Mesendoderm (in vitro differentiated cells): ENCODE data around the gene PTPRZ1.

Source experiments
- DNase-seq: peaks from one replicate; pipeline ENCODE4 v3.0.0; 2013
- H2AK5ac ChIP-seq: 2 replicates; pipeline ENCODE4 v1.6.1; 2013; ENCODE audit warnings: low read length, inconsistent platforms
- H2BK120ac ChIP-seq: 2 replicates; pipeline ENCODE4 v1.6.1; 2013; ENCODE audit warnings: low read depth, mild to moderate bottlenecking, low read length, moderate library complexity, mixed read lengths
- H2BK15ac ChIP-seq: replicated peaks from 2 replicates; pipeline ENCODE4 v1.6.1; 2013; ENCODE audit warnings: low read depth, mild to moderate bottlenecking, moderate library complexity
- H2BK5ac ChIP-seq: 2 replicates; pipeline ENCODE4 v1.6.1; 2013; ENCODE audit warnings: low read length, inconsistent platforms
- H3K18ac ChIP-seq: 2 replicates; pipeline ENCODE4 v1.6.1; 2013; ENCODE audit warnings: mild to moderate bottlenecking, low read length, mixed read lengths
- H3K23ac ChIP-seq: one replicate; pipeline ENCODE4 v1.6.1; 2013; ENCODE audit warnings: low read length
- H3K27ac ChIP-seq: 2 replicates; pipeline ENCODE4 v1.5.1; 2013; ENCODE audit warnings: low read depth, mild to moderate bottlenecking, inconsistent platforms, low read length, moderate library complexity
- H3K27me3 ChIP-seq: 2 replicates; pipeline ENCODE4 v1.6.1; 2013; ENCODE audit warnings: low read length, control low read depth, mild to moderate bottlenecking, inconsistent platforms; ENCODE audit not compliant: insufficient read depth, poor library complexity
- H3K36me3 ChIP-seq: 2 replicates; pipeline ENCODE4 v1.6.1; 2013; ENCODE audit warnings: low read length, inconsistent platforms; ENCODE audit not compliant: control insufficient read depth, insufficient read depth
- H3K4ac ChIP-seq: one replicate; pipeline ENCODE4 v1.6.1; 2013; ENCODE audit warnings: low read depth, mild to moderate bottlenecking, low read length, moderate library complexity
- H3K4me1 ChIP-seq: 2 replicates; pipeline ENCODE4 v1.6.1; 2013; ENCODE audit warnings: low read depth, low read length, inconsistent platforms; ENCODE audit not compliant: control insufficient read depth
- H3K4me2 ChIP-seq: 2 replicates; pipeline ENCODE4 v1.6.1; 2013; ENCODE audit warnings: low read length
- H3K4me3 ChIP-seq: 2 replicates; pipeline ENCODE4 v1.5.1; 2013; ENCODE audit warnings: mild to moderate bottlenecking, low read length
- H3K56ac ChIP-seq: one replicate; pipeline ENCODE4 v1.6.1; 2013; ENCODE audit warnings: low read length
- H3K79me1 ChIP-seq: 2 replicates; pipeline ENCODE4 v1.6.1; 2013; ENCODE audit warnings: low read length, inconsistent platforms
- H3K79me2 ChIP-seq: 2 replicates; pipeline ENCODE4 v1.6.1; 2013; ENCODE audit warnings: mild to moderate bottlenecking, low read length; ENCODE audit not compliant: control insufficient read depth, insufficient read depth
- H3K9ac ChIP-seq: 2 replicates; pipeline ENCODE4 v1.6.1; 2013; ENCODE audit warnings: low read length, inconsistent platforms
- H4K5ac ChIP-seq: one replicate; pipeline ENCODE4 v1.6.1; 2013; ENCODE audit warnings: low read length
- H4K8ac ChIP-seq: one replicate; pipeline ENCODE4 v1.6.1; 2013; ENCODE audit warnings: low read depth, mild to moderate bottlenecking, control low read depth, low read length, moderate library complexity
- WGBS: extraction: QIAGEN DNeasy Blood & Tissue Kit; methylation state at CpG from one replicate; pipeline ENCODE4 v1.1.7; 2013; ENCODE audit warnings: low lambda C conversion rate, missing lambda C conversion rate; ENCODE audit not compliant: insufficient coverage; ENCODE audit errors: extremely low coverage; 5-methylcytosine and 5-hydroxymethylcytosine counted together

The PTPRZ1 gene

DNA sequence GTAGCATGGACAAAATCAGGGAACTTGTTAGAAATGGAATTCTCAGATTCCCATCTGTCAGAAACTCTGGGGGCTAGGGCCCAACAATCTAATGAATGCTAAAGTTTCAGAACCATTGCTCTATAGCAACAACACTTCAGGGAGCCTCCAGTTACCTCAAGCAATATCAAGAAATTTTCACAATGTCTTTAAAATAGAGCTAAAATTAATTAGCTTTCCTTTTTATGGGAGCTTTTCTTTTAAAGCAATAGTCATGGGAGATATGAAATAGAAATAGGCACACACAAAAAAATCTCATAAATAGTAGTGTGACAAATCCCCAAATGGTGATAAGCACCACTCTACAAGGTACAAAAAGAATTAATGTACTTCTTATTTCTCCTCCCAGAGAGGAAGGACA lies 190.2 kb downstream of the PTPRZ1 start:
- DNase-seq = no peak
- Histone ChIP-seq H3K4me3 (no peak overlapping the region), H3K23ac (no peak overlapping the region), H4K5ac (no peak overlapping the region), H3K36me3 (no peaks in the 10 kb centered on the region), H3K56ac (no peak overlapping the region), H3K27me3 (no peaks in the 10 kb centered on the region), H3K18ac (no peak overlapping the region), H2BK15ac (no peak overlapping the region), H3K4me2 (no peak overlapping the region), H3K27ac (no peak overlapping the region), H2AK5ac (no peak overlapping the region), H3K4me1 (no peaks in the 10 kb centered on the region), H2BK5ac (no peak overlapping the region), H3K9ac (no peak overlapping the region), H3K79me1 (no peaks in the 10 kb centered on the region), H3K4ac (no peak overlapping the region), H4K8ac (no peak overlapping the region), H2BK120ac (no peak overlapping the region), H3K79me2 (no peaks in the 10 kb centered on the region)

- Histone ChIP-seq H3K27me3 (no peaks in the 10 kb centered on the region), H3K4me1 (no peaks in the 10 kb centered on the region), H3K23ac (no peak overlapping the region), H4K5ac (no peak overlapping the region), H2BK120ac (no peak overlapping the region), H3K4me2 (no peak overlapping the region), H3K36me3 (no peaks in the 10 kb centered on the region), H3K79me1 (no peaks in the 10 kb centered on the region), H2BK15ac (no peak overlapping the region), H3K56ac (no peak overlapping the region), H3K18ac (no peak overlapping the region), H2AK5ac (no peak overlapping the region), H3K4ac (no peak overlapping the region), H2BK5ac (no peak overlapping the region), H3K27ac (no peak overlapping the region), H3K79me2 (no peaks in the 10 kb centered on the region), H4K8ac (no peak overlapping the region), H3K9ac (no peak overlapping the region), H3K4me3 (no peak overlapping the region)
- DNase-seq = peak; percentile 19
- no CpG with 5 or more reads among the region's 4 CpGs for WGBS
Measured at GRCh38 chr7:122064971-122065370, 192.0 kb downstream of the PTPRZ1 start.

DNA sequence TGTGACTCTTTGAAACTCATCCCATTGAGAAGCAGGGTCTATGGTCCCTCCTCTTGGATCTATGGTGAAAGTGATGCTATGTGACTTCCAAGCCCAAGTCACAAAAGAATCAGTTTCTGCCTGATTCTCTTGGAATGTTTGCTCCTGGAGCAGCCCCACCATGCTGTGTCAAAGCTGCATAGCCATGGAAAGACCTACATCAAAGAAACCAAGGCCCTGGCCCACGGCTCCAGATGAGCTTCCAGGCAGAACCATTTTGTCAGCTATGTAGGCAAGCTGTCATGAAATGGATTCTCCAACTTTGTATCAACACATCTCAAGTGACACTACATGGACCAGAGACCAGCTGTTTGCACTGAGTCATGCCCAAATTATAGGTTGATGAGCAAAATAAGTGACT lies 194.1 kb downstream of the PTPRZ1 start:
- Histone ChIP-seq H4K8ac (no peak overlapping the region), H2BK15ac (no peak overlapping the region), H2AK5ac (no peak overlapping the region), H3K4ac (no peak overlapping the region), H3K36me3 (no peaks in the 10 kb centered on the region), H2BK120ac (no peak overlapping the region), H4K5ac (no peak overlapping the region), H3K4me1 (no peaks in the 10 kb centered on the region), H2BK5ac (no peak overlapping the region), H3K9ac (no peak overlapping the region), H3K4me2 (no peak overlapping the region), H3K27ac (no peak overlapping the region), H3K18ac (no peak overlapping the region), H3K79me1 (no peaks in the 10 kb centered on the region), H3K56ac (no peak overlapping the region), H3K4me3 (no peak overlapping the region), H3K27me3 (no peaks in the 10 kb centered on the region), H3K79me2 (no peaks in the 10 kb centered on the region), H3K23ac (no peak overlapping the region)
- no peak for DNase-seq
- WGBS = no CpG with 5 or more reads among the region's 1 CpG

DNA sequence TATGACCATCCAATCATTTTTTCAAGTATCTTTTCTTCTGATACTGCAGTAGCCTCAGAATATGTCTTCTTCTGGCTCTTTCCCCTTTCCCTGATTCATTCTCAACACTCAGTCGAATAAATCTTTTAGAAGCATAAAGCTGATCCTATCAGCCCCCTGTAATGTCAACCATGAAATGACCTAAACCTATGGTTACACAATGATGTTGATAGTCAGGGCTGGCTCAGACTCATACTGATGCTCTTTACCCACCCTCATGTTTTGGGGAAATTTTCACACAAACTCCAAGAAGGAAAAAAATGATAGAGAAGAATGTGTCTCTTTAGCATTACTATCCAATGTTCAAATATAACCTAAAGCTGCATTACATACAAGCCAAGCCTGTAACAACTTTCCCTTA lies 195.1 kb downstream of the PTPRZ1 start:
- Histone ChIP-seq H3K23ac (no peak overlapping the region), H3K79me2 (no peaks in the 10 kb centered on the region), H2BK120ac (no peak overlapping the region), H3K4ac (no peak overlapping the region), H3K27ac (no peak overlapping the region), H2BK5ac (no peak overlapping the region), H4K5ac (no peak overlapping the region), H3K9ac (no peak overlapping the region), H3K56ac (no peak overlapping the region), H3K18ac (no peak overlapping the region), H2AK5ac (no peak overlapping the region), H3K79me1 (no peaks in the 10 kb centered on the region), H3K27me3 (no peaks in the 10 kb centered on the region), H3K4me3 (no peak overlapping the region), H3K4me1 (no peaks in the 10 kb centered on the region), H3K4me2 (no peak overlapping the region), H3K36me3 (no peaks in the 10 kb centered on the region), H4K8ac (no peak overlapping the region), H2BK15ac (no peak overlapping the region)
- no CpG with 5 or more reads among the region's 1 CpG for WGBS
- no peak for DNase-seq

- Histone ChIP-seq H3K79me1 (no peaks in the 10 kb centered on the region), H3K27me3 (no peaks in the 10 kb centered on the region), H3K27ac (no peak overlapping the region), H3K9ac (no peak overlapping the region), H2BK120ac (no peak overlapping the region), H3K4me1 (no peaks in the 10 kb centered on the region), H2BK5ac (no peak overlapping the region), H3K56ac (no peak overlapping the region), H2BK15ac (no peak overlapping the region), H3K4me3 (no peak overlapping the region), H4K5ac (no peak overlapping the region), H3K18ac (no peak overlapping the region), H3K4me2 (no peak overlapping the region), H2AK5ac (no peak overlapping the region), H3K36me3 (no peaks in the 10 kb centered on the region), H3K4ac (no peak overlapping the region), H4K8ac (no peak overlapping the region), H3K23ac (no peak overlapping the region), H3K79me2 (no peaks in the 10 kb centered on the region)
- DNase-seq = no peak
- WGBS = no CpG with 5 or more reads among the region's 3 CpGs
Measured at GRCh38 chr7:122068999-122069398, 196.0 kb downstream of the PTPRZ1 start.

- no peak overlapping the region for H3K18ac ChIP-seq
- no peak overlapping the region for H3K4me2 ChIP-seq
- H2AK5ac ChIP-seq = no peak overlapping the region
- H3K4me3 ChIP-seq = no peak overlapping the region
- no peak overlapping the region for H3K27ac ChIP-seq
- no peaks in the 10 kb centered on the region for H3K36me3 ChIP-seq
- H2BK15ac ChIP-seq = no peak overlapping the region
- H2BK5ac ChIP-seq = no peak overlapping the region
- no peak overlapping the region for H4K5ac ChIP-seq
- DNase-seq = no peak
- H3K4ac ChIP-seq = no peak overlapping the region
- no peak overlapping the region for H3K56ac ChIP-seq
- H3K79me1 ChIP-seq = no peaks in the 10 kb centered on the region
- H3K79me2 ChIP-seq = no peaks in the 10 kb centered on the region
- no peak overlapping the region for H2BK120ac ChIP-seq
- H3K23ac ChIP-seq = no peak overlapping the region
- H4K8ac ChIP-seq = no peak overlapping the region
- no peaks in the 10 kb centered on the region for H3K27me3 ChIP-seq
- H3K9ac ChIP-seq = no peak overlapping the region
- WGBS = no CpG with 5 or more reads among the region's 1 CpG
- H3K4me1 ChIP-seq = no peaks in the 10 kb centered on the region
Measured at GRCh38 chr7:122070062-122070461, 197.1 kb downstream of the PTPRZ1 start.
